T-cell (primary cell): Measurements from ENCODE around the gene DTNB. TPM values are rescaled to one million over a fixed set of nuclear protein-coding genes. Genes with fewer than 3 reads are reported as not detected.

Source experiments
- ATAC-seq, 4 experiments: fragments of 200-7000 bp in 3 of 4; fragments of 150-1000 bp in 1 of 4; cut with Tn5 transposase; replicated peaks in 1 of 4; 1 replicate in 3 of 4; 2 replicates in 1 of 4; pipeline ENCODE4 v1.10.0; 2021; ENCODE audit warnings: moderate library complexity in 3 of 4, mild to moderate bottlenecking in 2 of 4, moderate number of reproducible peaks in 1 of 4
- CTCF ChIA-PET, 2 donors: fragments of 300-600 bp; sonication (Branson Sonifier 250); formaldehyde crosslinking; loops; one replicate each; lab custom pipeline; 2022; ENCODE audit warnings: antibody characterized with exemption in 2 of 2; lab: Charles Lee
- POLR2A ChIA-PET, 2 donors: fragments of 300-600 bp; sonication (Branson Sonifier 250); formaldehyde crosslinking; loops; one replicate each; lab custom pipeline; 2022; ENCODE audit warnings: antibody characterized with exemption in 2 of 2; lab: Charles Lee
- DNase-seq, 35 experiments: peaks; one replicate each; pipeline versions ENCODE4 v3.0.0 to v3.0.0-alpha.2; 2013 to 2023
- H3K27ac ChIP-seq: one replicate; pipeline ENCODE4 v1.5.1; 2013; ENCODE audit warnings: low read length
- H3K27me3 ChIP-seq, 2 experiments: replicated peaks in 1 of 2; 1 replicate in 1 of 2; 2 replicates in 1 of 2; pipeline versions ENCODE4 v1.6.1 to v1.7.0; 2013; ENCODE audit warnings: low read length in 1 of 2, mixed read lengths in 1 of 2; ENCODE audit not compliant: control insufficient read depth in 2 of 2, insufficient read depth in 2 of 2; ENCODE audit errors: extremely low read depth in 1 of 2
- H3K36me3 ChIP-seq, 2 donors: 1 replicate in 1 of 2; 2 replicates in 1 of 2; pipeline versions ENCODE4 v1.6.1 to v1.7.0; 2013; ENCODE audit warnings: low read length in 1 of 2; ENCODE audit not compliant: control insufficient read depth in 2 of 2, insufficient read depth in 1 of 2; ENCODE audit errors: extremely low read depth in 1 of 2
- H3K4me1 ChIP-seq, 2 experiments: 1 replicate in 1 of 2; 2 replicates in 1 of 2; pipeline versions ENCODE4 v1.6.1 to v1.7.0; 2013; ENCODE audit warnings: low read length in 2 of 2, mixed read lengths in 1 of 2; ENCODE audit not compliant: insufficient read depth in 2 of 2, control insufficient read depth in 1 of 2; ENCODE audit errors: extremely low read depth in 1 of 2
- H3K4me3 ChIP-seq, 2 donors: 1 replicate in 1 of 2; 2 replicates in 1 of 2; pipeline versions ENCODE4 v1.5.1 to v1.7.0; 2013; ENCODE audit warnings: mild to moderate bottlenecking in 2 of 2, low read length in 1 of 2, moderate library complexity in 1 of 2; ENCODE audit not compliant: control insufficient read depth in 1 of 2; ENCODE audit errors: extremely low read depth in 1 of 2
- H3K9me3 ChIP-seq: 2 replicates; pipeline ENCODE4 v1.7.0; 2013
- H3K27ac Mint-ChIP-seq, 2 donors: one replicate each; pipeline ENCODE4 v1.8.0; 2020 to 2021; ENCODE audit warnings: mild to moderate bottlenecking in 2 of 2, mixed read lengths in 2 of 2
- H3K27me3 Mint-ChIP-seq, 2 donors: one replicate each; pipeline ENCODE4 v1.8.0; 2021 to 2022; ENCODE audit warnings: mixed read lengths in 2 of 2
- H3K36me3 Mint-ChIP-seq: one replicate; pipeline ENCODE4 v1.8.0; 2021; ENCODE audit warnings: mixed read lengths
- H3K4me1 Mint-ChIP-seq, 3 donors: one replicate each; pipeline ENCODE4 v1.8.0; 2020 to 2022; ENCODE audit warnings: mixed read lengths in 3 of 3, mild to moderate bottlenecking in 1 of 3
- H3K4me3 Mint-ChIP-seq, 3 donors: one replicate each; pipeline ENCODE4 v1.8.0; 2020 to 2022; ENCODE audit warnings: mild to moderate bottlenecking in 3 of 3, mixed read lengths in 3 of 3, moderate library complexity in 3 of 3
- H3K9me3 Mint-ChIP-seq, 3 donors: one replicate each; pipeline ENCODE4 v1.8.0; 2020 to 2022; ENCODE audit warnings: mixed read lengths in 3 of 3
- WGBS: methylation state at CpG from one replicate; pipeline ENCODE4 v1.1.5; 2013; ENCODE audit warnings: missing lambda C conversion rate; ENCODE audit not compliant: insufficient coverage; 5-methylcytosine and 5-hydroxymethylcytosine counted together
- total RNA-seq, 35 experiments: library from RNA in 6 of 35; stranded (reverse) in 6 of 35; fragments of 120-200 nt in 1 of 35; gene quantifications; one replicate each; pipeline versions ENCODE4 v1.2.1 to v1.2.4 and lab custom pipeline; 2013 to 2026

The DTNB gene
- total RNA-seq, 5 donors from 2014 or later (not counting 1 experiment from before 2014, with no cell fraction given) = 33.4 to 45.7 (median 39.6) TPM

DNA sequence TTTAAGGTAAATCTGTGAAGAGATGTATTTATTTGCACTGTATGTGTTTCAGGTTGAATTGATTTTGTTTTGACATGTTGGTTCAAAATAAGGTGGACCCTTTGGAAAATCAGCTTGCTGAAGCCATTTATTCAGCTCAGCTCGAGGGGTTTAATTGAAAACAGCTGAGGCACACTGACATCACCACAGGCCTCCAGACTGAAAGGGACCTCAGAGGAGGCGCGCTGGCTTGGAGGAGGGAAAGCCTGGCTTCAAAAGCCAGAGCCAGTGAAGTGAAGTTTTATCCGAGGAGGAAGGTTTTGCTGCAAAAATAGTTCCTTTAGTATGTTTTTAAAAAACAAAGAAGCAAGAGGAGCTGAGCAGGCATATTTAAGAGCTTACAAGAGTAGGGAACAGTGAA lies 304.7 kb downstream of the DTNB start:
- ChIA-PET CTCF (no interaction called here), POLR2A (no interaction called here)
- Histone ChIP-seq H3K27me3 (no peaks in the 10 kb centered on the region), H3K9me3 (no peaks in the 10 kb centered on the region), H3K36me3 (no peaks in the 10 kb centered on the region), H3K27ac (no peak overlapping the region), H3K4me3 (no peak overlapping the region), H3K4me1 (peaks cover 0 to 6% of the 10 kb centered on the region in 2 experiments)
- Mint-ChIP-seq H3K27ac (no peak overlapping the region), H3K4me3 (no peak overlapping the region), H3K9me3 (no peaks in the 10 kb centered on the region), H3K27me3 (no peaks in the 10 kb centered on the region), H3K36me3 (no peaks in the 10 kb centered on the region), H3K4me1 (peaks cover 4 to 10% (median 9%) of the 10 kb centered on the region in 3 donors)
- ATAC-seq = no peak
- 97% methylated on average over 4 of the region's 4 CpGs for WGBS
- DNase-seq = no peak

GRCh38 chr2:25367296-25367695 lies 306.1 kb downstream of the DTNB start:
- Mint-ChIP-seq H3K27me3 (no peaks in the 10 kb centered on the region), H3K4me1 (peaks cover 13 to 20% (median 18%) of the 10 kb centered on the region in 3 donors), H3K9me3 (no peaks in the 10 kb centered on the region), H3K4me3 (no peak overlapping the region), H3K36me3 (no peaks in the 10 kb centered on the region), H3K27ac (no peak overlapping the region)
- WGBS = 82% methylated on average over 6 of the region's 9 CpGs
- H3K4me1 ChIP-seq = peaks cover under 1 to 18% of the 10 kb centered on the region in 2 experiments
- H3K27me3 ChIP-seq = no peaks in the 10 kb centered on the region
- no peaks in the 10 kb centered on the region for H3K36me3 ChIP-seq
- DNase-seq (no peak), ATAC-seq (no peak)
- H3K4me3 ChIP-seq = no peak overlapping the region
- no peak overlapping the region for H3K27ac ChIP-seq
- H3K9me3 ChIP-seq = no peaks in the 10 kb centered on the region
- ChIA-PET CTCF (no interaction called here), POLR2A (no interaction called here)

DNA sequence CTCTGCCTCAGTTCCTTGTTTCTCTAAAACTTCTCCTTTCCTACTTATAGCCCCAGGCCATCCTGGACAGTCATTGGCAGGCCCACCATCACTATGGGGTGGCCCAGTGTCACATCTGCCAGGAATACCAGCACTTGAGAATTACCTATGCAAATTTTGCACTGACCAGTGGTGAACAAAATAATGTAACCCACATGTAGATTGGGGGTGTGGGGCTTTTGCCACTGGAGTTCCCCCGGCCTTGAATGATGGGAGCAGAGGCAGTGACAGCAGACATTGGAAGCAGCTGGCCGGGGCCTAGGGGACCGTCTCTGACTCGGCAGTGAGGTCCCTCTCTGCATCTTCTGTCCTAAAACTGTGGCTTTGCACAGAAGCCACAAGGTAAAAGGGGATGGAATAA lies 306.7 kb downstream of the DTNB start:
- Histone ChIP-seq H3K27ac (no peak overlapping the region), H3K27me3 (no peaks in the 10 kb centered on the region), H3K4me1 (peaks cover 4 to 24% of the 10 kb centered on the region in 2 experiments), H3K9me3 (no peaks in the 10 kb centered on the region), H3K4me3 (no peak overlapping the region), H3K36me3 (no peaks in the 10 kb centered on the region)
- no peak for ATAC-seq
- H3K27ac Mint-ChIP-seq = no peak overlapping the region
- DNase-seq = no peak
- ChIA-PET CTCF (interaction anchor here in 1 of 2 donors (0.6 kb wide), 1 partner anchor 206 kb away, joined by 4 read pairs; no protein-coding TSS in a partner anchor), POLR2A (no interaction called here)
- peaks cover 16 to 24% (median 23%) of the 10 kb centered on the region in 3 donors for H3K4me1 Mint-ChIP-seq
- no peaks in the 10 kb centered on the region for H3K27me3 Mint-ChIP-seq
- whole genome bisulfite sequencing = 100% methylated on average over 2 of the region's 4 CpGs
- H3K4me3 Mint-ChIP-seq = no peak overlapping the region
- H3K9me3 Mint-ChIP-seq = no peaks in the 10 kb centered on the region
- H3K36me3 Mint-ChIP-seq = no peaks in the 10 kb centered on the region

DNA sequence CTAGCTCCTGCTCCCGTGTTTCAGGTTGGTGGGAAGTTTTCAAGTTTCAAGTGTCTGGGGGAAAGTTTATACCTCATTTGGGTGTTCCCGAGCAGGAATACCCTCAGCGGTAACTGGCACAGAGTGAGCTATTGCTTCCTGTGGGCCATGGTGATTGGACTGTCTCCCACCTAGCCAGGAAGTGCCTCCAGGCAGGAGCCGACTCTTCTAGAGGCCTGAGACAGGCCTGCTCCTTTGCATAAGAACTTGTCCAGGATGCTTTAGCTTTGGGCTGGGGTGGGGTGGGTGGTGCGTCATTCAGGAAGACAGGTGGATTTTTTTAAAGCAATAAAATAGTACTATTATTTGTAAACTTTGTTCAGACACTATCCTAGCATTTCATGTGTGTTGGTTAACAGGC lies 308.1 kb downstream of the DTNB start:
- Histone ChIP-seq H3K9me3 (no peaks in the 10 kb centered on the region), H3K36me3 (no peaks in the 10 kb centered on the region), H3K27ac (no peak overlapping the region), H3K27me3 (no peaks in the 10 kb centered on the region), H3K4me3 (no peak overlapping the region), H3K4me1 (peaks cover 5 to 28% of the 10 kb centered on the region in 2 experiments)
- 95% methylated on average over 2 of the region's 5 CpGs for WGBS
- Mint-ChIP-seq H3K36me3 (no peaks in the 10 kb centered on the region), H3K4me3 (no peak overlapping the region), H3K9me3 (no peaks in the 10 kb centered on the region), H3K27ac (no peak overlapping the region), H3K4me1 (peaks cover 15 to 26% (median 25%) of the 10 kb centered on the region in 3 donors), H3K27me3 (no peaks in the 10 kb centered on the region)
- DNase-seq (no peak), ATAC-seq (no peak)
- POLR2A ChIA-PET = interaction anchor here in 1 of 2 donors (0.6 kb wide), 1 partner anchor 837 kb away, joined by 7 read pairs; no protein-coding TSS in a partner anchor
- CTCF ChIA-PET = interaction anchor here in 1 of 2 donors (0.6 to 1.1 kb wide), 2 partner anchors 11 to 38 kb away, joined by 3 to 4 read pairs; no protein-coding TSS in a partner anchor

- peak overlapping the region in 1 of 2 donors; percentile 15 for H3K27ac Mint-ChIP-seq
- DNase-seq (no peak), ATAC-seq (no peak)
- Histone ChIP-seq H3K36me3 (no peaks in the 10 kb centered on the region), H3K27ac (no peak overlapping the region), H3K4me3 (no peak overlapping the region), H3K4me1 (peaks cover 5 to 28% of the 10 kb centered on the region in 2 experiments), H3K27me3 (no peaks in the 10 kb centered on the region), H3K9me3 (no peaks in the 10 kb centered on the region)
- H3K4me3 Mint-ChIP-seq = peak overlapping the region; percentile 28 to 92 (median 41)
- no peaks in the 10 kb centered on the region for H3K9me3 Mint-ChIP-seq
- 98% methylated on average over 5 of the region's 7 CpGs for WGBS
- H3K4me1 Mint-ChIP-seq = peaks cover 15 to 26% (median 25%) of the 10 kb centered on the region in 3 donors
- H3K27me3 Mint-ChIP-seq = no peaks in the 10 kb centered on the region
- ChIA-PET CTCF (interaction anchor here in 1 of 2 donors (0.5 to 2.2 kb wide), 2 partner anchors 13 to 157 kb away, joined by 4 to 55 read pairs; no protein-coding TSS in a partner anchor), POLR2A (interaction anchor here in 1 of 2 donors (1.1 kb wide), 1 partner anchor 9 kb away, joined by 17 read pairs; no protein-coding TSS in a partner anchor)
- no peaks in the 10 kb centered on the region for H3K36me3 Mint-ChIP-seq
These were observed 309.6 kb downstream of the DTNB start for GRCh38 chr2:25363733-25364132.

- Mint-ChIP-seq H3K27me3 (no peaks in the 10 kb centered on the region), H3K4me1 (peaks cover 15 to 26% (median 25%) of the 10 kb centered on the region in 3 donors), H3K4me3 (peak overlapping the region; percentile 85 to 92 (median 88)), H3K9me3 (no peaks in the 10 kb centered on the region), H3K36me3 (no peaks in the 10 kb centered on the region), H3K27ac (peak overlapping the region; percentile 95 to 96)
- H3K4me3 ChIP-seq = peak overlapping the region; percentile 66 to 75
- WGBS = 13% methylated on average over 15 of the region's 21 CpGs
- ChIA-PET CTCF (interaction anchor here (0.6 to 2.5 kb wide), 37 partner anchors 9 to 1689 kb away, joined by 3 to 55 read pairs (median 4); partner anchors contain the start of genes AGBL5 (in 1 of the 2), CENPO (in 1 of the 2), DNMT3A (in 1 of the 2) and EFR3B (in 1 of the 2)), POLR2A (interaction anchor here (0.5 to 1.1 kb wide), 6 partner anchors 10 to 1907 kb away, joined by 3 to 17 read pairs (median 4); no protein-coding TSS in a partner anchor)
- no peaks in the 10 kb centered on the region for H3K9me3 ChIP-seq
- peak; percentile 37 to 84 (median 58) for DNase-seq
- peaks cover 5 to 28% of the 10 kb centered on the region in 2 experiments for H3K4me1 ChIP-seq
- ATAC-seq = peak; percentile 48 to 75 (median 58)
- H3K27me3 ChIP-seq = no peaks in the 10 kb centered on the region
- peak overlapping the region; percentile 85 for H3K27ac ChIP-seq
- H3K36me3 ChIP-seq = no peaks in the 10 kb centered on the region
These were observed 310.8 kb downstream of the DTNB start for GRCh38 chr2:25362434-25363145.
